GM21786 (cell line): ENCODE data around the gene MEF2A.
"Not testable (repeated sequence)": the region's sequence is repeated elsewhere in the genome, so short reads cannot be mapped to it uniquely, and the experiment has no call there.

Experiments used
- ATAC-seq: cut with Tn5 transposase; IDR thresholded peaks from one replicate; pipeline ENCODE4 v1.9.1; 2021; ENCODE audit not compliant: unreplicated experiment

The MEF2A gene

DNA sequence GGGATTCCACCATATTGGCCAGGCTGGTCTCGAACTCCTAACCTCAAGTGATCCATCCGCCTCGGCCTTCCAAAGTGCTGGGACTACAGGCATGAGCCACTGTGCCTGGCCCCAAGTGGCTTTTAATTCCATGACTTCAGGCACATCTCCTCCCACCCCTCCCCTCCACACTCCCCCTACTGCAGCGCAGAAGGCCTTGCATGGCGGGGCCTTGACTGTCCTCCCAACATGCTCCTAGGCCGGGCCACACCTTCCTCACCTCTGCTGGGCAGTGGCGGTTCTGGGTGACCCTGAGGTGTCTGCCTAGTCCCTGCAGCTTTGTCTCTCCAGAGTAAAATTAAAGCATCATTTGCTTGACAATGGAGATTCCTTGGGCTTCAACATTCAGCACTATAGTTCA lies 160.5 kb downstream of the MEF2A start:
- ATAC-seq: no peak

DNA sequence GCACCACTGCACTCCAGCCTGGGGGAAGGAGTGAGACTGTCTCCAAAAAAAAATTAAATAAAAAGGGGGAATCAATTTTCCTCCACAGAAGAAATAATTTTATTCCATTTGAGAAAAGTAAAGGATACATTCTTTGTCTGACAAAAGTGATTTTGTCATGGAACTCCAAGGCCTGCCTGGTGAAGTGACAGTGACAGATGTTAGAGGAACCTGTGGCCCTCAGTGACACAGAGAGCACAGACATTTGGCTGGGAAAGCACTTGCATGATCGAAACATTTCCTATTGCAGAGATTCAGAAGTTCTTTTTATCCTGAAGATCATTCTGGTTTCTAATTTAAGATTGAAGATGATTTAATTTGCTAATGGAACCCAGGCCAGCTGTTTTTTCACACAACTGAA lies 161.5 kb downstream of the MEF2A start:
- no peak for ATAC-seq

DNA sequence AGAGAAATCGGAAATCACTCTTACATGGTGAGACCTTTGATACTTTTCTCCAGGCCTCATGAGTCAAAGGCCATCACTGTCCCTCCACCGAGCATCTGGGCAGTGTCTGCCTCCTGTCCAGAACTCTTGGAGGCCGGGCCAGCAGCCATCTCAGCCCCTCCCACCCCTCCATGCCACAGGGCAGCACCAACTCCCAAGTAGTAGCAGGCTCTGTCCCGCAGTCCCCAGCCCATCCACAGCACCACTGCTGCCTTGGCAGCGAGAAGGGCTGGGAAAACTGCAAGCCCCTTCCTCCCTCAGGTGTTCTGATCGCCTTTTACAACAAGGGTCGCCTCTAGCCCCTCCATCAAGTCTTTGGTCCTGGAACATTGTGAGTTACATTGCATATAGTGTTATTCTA lies 161.9 kb downstream of the MEF2A start:
- ATAC-seq: no peak

DNA sequence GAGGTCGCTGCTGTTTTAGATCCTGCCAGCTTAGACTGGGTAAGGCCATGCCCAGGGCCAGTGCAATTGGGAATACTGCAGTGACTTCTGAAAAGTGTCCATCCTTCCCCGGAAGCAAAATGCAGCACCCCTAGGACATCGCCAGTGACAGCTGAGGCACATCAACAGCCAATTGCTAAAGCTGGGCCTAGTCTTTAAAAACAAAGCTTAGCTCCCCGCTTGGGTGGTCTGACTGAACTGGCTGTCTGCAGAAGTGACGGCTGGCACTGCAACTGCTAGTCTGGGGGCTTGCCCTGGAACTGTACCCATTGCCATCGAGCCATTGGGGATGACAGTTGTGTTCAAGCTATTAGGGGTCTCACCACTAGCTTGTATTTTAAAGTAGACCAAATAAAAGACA lies 163.1 kb downstream of the MEF2A start:
- ATAC-seq: no peak

DNA sequence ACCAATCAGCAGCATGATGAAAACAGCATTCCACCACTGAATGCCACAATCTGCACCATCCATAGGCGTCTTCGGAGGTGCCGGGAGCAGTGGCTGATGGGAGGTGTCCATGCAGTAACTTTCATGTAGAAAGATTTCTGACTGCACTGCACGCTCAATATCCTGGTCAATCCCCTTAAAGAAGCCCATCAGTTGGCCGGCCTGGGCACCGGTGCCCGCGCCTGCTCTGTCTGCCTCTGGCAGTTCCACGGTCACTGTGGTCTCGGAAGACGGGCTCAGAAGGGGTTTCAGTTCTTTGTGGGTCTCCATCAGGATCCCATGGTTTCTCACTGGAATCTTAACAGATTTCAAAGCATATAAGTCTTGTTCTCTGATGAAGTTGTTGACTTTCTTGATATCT lies 163.5 kb downstream of the MEF2A start:
- ATAC-seq: no peak

DNA sequence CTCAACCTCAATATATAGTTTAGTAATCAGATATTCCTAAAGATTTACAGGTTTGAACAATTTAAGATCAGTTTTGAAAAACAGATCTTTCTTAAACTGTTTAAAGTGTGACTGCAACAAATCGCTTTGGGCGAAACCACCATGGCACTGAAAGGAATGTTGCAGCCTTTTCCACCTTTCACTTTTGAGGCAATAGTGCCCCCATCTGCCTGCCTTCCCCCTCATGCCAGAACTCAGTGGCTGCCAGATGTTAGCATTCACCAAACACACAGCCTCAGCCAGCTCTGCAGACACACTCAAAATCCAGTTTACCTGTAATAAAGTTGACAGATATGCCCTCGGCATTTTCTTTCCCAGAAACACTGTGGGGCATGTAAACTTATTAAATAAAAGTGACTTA lies 164.1 kb downstream of the MEF2A start:
- ATAC-seq: no peak

DNA sequence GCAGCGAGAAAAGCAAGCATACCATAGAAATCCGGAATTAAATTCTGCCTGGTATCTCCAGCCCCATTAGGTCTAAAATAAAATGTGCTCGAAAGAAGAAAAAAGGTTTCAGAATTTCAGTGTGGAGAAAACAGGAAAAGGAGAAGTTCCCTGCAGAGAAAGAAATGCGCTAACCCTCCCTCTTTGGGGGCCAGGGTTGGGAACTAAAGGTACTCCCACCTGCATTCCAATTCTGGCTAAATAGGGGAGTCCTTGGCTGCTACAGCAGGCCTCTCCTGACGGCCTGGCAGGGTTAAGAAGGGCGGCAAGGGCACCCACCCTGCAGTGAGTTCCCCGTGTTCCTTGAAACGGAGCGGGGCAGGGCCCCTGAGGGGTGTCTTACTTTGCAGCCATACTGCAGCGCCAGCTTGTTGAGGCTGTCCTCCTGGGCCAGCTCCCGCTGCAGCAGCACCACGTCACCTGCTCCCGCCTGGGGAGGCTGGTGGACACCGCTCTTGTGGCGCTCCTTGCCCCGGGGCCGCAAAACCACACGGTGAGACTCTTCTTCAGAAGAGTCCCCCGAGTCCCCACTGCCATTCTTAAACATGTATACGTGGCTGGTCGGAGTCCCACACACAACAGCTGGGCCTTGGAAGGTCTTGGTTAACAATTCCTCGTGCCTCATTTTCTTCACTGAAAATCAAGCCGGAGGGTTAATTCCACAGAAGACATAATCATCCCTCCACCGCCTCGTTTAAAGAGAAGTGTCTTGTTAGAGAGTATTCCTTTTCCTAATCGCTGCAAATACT lies 165.7 kb downstream of the MEF2A start:
- ATAC-seq: no peak

DNA sequence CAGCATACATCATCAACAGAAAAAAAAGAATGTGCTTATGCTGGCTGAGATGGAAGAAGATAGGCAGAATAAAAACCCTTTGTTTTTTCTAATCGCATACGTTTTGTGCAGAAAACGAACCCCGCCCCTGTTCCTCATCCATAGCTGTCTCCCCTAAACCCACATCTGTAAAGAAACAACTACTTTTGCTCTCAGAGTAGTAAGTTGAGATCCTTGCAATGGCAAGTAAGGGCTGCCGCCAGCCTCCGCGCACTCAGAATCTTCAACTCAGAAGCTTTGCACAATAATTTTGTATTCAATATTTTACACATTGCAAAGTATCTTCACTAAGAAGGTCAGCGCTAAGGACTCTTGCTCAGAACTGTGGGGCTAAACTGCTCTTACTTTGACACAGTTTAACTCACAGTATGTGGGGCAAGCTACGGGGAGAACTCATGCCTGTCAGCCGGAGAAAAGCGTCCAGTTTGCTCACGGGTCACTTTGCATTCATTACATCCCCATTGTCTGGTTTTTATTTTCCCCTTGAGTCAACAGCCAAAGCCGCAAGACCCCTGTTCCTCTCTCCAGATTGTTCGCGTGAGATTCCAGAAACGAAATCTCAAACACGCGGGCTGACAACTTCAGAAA lies 166.5 kb downstream of the MEF2A start:
- ATAC-seq: no peak

DNA sequence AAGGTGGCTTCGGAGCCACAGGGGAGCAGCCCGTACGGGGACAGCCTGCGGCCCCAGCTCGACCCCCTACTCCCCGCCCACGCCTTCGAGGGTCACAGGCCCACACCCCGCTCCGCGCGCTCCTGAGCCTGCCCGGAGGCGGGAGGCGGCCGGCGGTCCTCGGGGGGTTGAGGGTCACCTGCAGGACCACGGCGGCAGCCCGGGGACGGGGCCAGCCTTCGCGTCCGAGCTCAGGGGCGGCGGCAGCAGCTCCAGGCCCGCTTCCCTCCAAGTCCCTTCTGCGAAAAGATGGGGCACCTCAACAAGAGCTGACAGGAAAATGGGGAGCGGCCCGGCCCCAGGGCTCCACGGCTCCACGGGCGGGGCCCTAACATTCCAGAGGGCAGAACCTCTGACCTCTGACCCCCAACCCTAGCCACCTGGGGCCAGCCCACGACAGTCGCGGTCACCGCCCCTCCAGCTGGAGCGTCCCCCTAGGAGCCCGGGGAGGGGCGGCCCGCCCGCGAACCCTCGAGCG lies 167.0 kb downstream of the MEF2A start:
- peak; percentile 10 for ATAC-seq

DNA sequence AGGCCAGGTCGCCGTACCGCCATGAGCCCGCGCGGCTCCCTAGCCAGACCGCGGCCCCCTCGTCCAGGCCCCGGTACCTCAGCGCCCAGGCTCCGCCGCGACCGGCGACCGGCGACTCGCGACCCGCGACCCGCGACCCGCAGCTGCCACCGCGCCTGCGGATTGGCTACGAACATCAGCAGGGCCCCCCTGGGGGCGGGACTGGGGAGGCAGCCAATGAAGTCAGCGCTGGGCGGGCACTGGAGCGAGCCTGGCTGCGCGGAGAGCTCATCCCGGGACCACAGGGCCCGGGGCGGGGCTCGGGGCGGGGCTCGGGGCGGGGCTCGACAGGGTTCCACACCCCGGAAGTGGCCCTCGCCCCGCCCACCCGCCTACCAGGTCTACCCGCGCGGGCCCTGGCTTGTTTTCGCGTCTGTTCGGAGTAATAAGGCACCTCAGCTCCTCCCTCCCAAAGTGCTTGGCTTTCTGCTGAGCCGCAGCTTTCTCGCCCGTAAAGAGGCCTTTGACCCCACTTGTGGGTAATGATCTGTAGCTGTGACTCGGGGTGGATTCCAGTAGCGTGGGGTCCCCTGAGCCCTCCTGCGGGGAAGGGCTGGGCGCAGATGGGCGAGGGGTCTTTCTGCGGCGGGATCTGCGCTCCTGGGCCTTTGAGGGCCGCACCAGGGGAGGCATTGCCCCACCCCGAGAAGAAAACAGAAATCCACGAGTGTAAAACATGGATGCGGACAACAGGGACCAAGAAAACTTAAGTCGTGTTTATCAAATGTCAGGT lies 167.7 kb downstream of the MEF2A start, which contains the start of gene LYSMD4:
Gene LYSMD4, minus strand, starts transcription at position 170 of the 772 bp plus-strand sequence. CDS start 1,438 bp downstream, outside the sequence.
- peak; percentile 99 for ATAC-seq

DNA sequence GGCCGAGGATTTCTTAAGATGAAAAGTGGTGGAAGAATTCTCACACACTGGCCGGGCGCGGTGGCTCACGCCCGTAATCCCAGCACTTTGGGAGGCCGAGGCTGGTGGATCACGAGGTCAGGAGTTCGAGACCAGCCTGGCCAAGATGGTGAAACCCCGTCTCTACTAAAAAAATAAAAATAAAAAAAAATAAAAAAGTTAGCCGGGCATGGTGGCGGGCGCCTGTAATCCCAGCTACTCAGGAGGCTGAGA lies 168.2 kb downstream of the MEF2A start:
- not testable (repeated sequence) for ATAC-seq

DNA sequence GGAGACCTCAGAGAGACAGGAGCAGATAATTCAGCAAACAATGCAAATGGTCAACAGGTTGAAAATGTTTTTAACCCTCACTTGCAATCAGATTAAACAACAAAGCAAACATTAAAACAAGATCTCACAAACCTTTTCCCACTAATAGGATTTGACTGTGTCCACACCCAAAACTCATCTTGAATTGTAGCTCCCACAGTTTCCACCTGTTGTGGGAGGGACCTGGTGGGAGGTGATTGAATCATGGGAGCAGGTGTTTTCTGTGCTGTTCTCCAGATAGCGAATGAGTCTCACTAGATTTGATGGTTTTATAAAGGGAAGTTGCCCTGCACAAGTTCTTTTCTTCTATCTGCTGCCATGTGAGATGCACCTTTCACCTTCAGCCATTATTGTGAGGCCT lies 168.8 kb downstream of the MEF2A start:
- no peak for ATAC-seq

DNA sequence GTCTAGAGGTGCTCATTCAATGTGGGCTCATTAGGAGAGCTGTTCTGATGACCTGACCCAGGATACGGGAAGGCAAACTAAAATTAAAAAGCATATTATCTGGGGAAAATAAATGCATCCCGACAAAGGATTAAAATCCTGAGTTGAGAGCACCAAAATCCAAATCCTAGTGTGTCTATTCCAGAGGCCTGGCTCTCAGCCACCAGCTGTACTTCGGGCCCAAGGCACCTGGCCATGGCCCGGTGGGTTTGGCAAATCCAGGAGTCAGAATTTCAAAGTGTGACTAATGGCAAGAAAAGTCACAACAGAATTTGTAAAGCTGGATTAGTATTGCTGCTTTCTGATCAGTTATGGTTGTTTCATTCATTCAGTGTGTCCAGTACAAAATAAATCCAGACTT lies 170.1 kb downstream of the MEF2A start:
- ATAC-seq: no peak

DNA sequence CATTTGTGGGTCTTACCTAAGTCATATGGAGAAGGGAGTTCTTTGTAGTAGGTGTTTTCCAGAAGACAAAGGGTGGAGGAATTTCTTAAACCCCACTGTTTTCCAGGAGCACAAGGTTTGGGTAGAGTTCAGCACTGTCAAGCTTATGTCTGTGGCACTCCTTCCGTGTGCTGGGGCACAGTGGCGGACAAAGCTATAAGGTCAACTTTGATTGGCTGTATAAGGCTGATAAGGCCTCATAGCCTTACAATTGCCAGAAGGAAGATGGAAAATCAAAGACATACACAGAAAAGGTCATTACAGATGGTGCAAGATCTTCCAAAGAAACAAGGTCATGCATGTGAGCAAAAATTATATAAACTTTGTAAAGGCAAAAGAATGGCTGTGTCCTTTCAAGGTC lies 170.9 kb downstream of the MEF2A start:
- ATAC-seq: no peak

DNA sequence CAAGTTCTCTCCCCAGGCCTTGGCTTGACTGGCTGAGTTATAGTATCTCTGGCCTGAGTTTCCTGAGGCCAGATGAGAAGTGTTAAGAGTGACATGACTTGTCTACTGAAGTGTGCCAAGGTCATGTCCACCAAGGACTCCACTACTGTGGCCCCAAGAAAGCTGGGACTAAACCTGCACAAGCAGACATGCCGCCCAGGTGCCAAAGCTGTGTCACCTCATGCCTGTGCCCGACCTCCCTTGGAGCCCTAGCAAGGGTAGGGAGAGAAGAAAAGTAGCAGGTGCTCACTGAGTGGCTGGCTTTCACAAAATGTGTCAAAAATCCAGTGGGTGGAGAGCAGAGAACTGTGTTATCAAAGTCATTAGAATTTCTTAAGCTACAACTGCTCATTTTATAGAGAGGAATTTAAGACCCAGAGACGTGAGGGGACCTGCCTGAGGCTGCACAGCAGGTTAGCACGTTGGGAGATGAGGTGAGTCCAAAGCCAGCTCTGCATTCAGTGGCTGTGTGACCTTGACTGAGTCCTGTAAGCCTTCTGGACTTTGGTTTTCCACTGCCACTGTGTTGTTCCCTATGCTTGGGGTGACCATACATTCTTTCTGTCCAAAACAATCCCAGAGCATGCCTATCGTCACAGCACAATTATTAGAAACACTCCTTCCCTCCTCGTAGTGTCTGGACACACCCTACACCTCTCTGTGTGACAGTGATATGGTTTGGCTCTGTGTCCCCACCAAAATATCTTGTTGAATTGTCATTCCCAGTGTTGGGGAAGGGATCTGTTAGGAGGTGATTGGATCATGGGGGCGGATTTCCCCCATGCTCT lies 172.4 kb downstream of the MEF2A start:
- no peak for ATAC-seq

DNA sequence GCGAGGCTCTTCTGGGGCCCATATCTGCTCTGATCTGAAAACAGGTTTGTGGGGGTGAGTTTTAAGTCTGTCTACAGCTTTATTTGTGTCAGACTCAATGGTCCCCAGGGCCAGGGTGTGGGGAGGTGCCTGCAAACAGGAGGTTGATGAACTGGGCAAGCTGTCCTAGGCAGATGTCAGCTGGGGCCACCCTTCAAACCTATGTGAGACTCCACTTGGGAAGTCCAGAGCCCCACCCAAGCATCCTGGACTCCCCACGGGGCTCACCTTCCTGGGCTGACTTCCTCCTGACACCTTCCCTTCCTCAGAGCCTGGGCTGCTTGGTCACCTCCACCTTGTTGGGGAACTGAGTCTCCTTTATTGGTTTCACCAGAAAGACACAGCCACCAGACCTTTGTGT lies 176.1 kb downstream of the MEF2A start:
- no peak for ATAC-seq

DNA sequence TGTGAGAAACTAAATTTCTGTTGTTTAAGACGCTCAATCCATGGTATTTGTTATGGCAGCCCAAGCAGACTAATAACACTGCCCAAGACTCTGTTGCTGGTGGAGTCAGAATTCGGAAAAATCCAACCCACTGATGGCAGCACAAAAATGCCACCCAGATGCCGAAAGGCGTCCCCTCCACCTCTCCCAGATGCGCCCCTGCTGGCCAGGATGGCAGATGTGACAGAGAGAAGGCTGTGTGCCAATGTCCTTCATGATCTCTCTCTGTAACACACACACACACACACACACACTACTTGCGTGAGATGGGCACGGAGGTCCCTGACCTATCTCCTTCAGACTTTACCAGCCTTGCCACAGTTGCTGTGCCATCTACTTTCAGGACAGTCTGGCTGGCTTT lies 178.4 kb downstream of the MEF2A start:
- ATAC-seq: no peak

DNA sequence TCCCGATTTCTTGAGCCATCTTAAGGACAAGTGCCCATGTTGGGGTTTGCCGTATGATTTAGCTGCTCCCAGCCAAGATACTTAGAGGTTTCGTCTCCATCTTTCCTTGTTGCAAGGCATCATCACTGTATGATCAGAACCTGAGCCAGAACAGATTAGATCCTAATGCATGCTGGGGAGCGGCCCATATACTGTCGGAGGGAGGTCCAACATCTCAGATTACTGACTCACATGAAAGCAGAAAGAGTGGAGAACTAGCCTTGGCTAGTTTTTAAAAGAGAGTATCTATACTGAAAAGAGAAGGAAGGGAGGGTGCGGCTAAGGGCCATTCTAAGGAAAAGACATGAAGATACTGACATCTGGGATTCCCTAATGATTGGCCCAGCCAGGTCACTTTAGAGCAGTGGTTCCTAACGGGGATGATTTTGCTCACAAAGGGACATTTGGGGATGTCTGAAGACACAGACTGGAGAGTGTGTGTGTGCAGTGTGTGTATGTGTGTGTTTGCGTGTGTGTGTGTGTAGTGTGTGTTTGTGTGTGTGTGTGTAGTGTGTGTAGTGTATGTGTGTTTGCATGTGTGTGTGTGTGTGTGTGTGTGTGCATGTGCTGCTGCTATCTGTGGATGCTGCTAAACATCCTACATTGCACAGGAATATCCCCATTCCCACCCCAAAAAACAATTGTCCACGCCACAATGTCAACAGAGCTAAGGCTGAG lies 179.7 kb downstream of the MEF2A start:
- no peak for ATAC-seq

DNA sequence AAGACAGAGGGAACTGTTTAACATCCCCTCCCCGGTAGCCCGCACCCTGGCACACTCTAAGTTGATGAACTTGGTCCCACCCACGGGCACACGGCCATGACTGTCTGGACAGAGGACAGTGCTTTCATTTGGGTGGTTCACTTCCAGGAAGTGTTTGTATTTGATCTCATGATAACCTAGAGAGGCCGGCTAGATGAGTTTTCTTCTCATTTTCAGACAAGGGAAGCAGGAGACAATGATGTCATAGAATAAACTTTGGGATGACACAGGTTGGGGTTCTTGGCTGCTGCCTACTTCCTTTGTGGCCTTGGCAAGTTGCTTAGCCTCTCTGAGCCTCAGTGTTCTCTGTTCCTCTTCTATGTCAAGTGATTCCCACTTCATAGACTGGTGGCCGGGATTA lies 183.6 kb downstream of the MEF2A start:
- ATAC-seq: no peak

DNA sequence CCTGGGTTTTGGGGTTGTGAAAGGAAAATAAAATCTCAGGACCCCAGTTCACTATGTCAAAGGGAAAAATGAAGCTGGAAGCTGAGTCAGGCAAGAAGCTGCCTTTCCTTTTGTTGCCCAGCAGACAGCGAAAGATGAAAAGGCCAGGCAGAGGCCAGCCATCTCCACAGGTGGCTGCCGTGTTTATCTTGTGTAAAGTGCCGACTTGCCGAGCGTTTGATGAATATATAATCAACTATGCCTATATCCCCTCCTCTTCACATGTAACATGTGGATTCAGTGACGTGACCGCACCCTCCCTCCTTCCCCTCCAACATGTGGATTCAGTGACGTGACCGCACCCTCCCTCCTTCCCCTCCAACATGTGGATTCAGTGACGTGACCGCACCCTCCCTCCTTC lies 184.5 kb downstream of the MEF2A start:
- not testable (repeated sequence) for ATAC-seq
